AG20443 (cell line): ENCODE results near the gene ZNF558.
"Not testable (repeated sequence)": the region's sequence is repeated elsewhere in the genome, so short reads cannot be mapped to it uniquely, and the experiment has no call there.

Experiments used
- DNase-seq: peaks from one replicate; pipeline ENCODE4 v3.0.0; 2012; ENCODE audit warnings: low spot score, mixed read lengths

Gene ZNF558

GRCh38 chr19:8806661-8807060, 25.4 kb downstream of the ZNF558 start:
- DNase-seq, result no peak

- DNase-seq, result no peak
Observed at GRCh38 chr19:8794823-8795222, 37.3 kb downstream of the ZNF558 start.

GRCh38 chr19:8773587-8773986, 58.5 kb downstream of the ZNF558 start:
- DNase-seq, result not testable (repeated sequence)

- DNase-seq, result not testable (repeated sequence)
Observed at GRCh38 chr19:8769265-8769664, 62.8 kb downstream of the ZNF558 start.

GRCh38 chr19:8767257-8767656, 64.8 kb downstream of the ZNF558 start:
- not testable (repeated sequence) for DNase-seq
